ENCODE data around the gene SWI5. TPM values are rescaled to one million over a fixed set of nuclear protein-coding genes. Genes with fewer than 3 reads are reported as not detected.

SWI5 gene
- total RNA-seq, 3 donors from 2014 or later (not counting 1 experiment from before 2014, with no cell fraction given): 6.3 to 9.3 (median 8.4) TPM

DNA sequence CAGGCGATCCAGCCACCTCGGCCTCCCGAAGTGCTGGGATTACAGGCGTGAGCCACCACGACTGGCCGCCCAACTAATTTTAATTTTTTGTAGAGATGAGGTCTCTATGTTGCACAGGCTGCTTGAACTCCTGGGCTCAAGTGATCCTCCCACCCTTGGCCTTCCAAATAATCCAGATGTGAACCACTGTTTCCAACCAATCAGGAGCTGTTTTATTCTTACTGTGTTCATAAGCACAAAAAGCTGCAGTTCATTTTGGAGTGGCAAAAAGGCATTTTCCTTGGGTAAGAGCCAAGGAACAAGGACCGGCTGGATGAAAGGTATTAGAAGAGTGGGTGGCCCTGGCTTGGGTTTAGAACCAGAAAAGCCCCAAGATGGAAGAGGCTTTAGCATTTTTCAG is 59.1 kb downstream of the SWI5 start:
- Histone ChIP-seq H3K9me3 (ENCODE audit: control insufficient read depth, insufficient read depth, low read length) (no peaks in the 10 kb centered on the region), H3K27ac (ENCODE audit: low read length) (no peak overlapping the region), H3K36me3 (ENCODE audit: control insufficient read depth, insufficient read depth, low read length) (peaks cover 4% of the 10 kb centered on the region), H3K27me3 (ENCODE audit: control insufficient read depth, insufficient read depth, low read length) (no peaks in the 10 kb centered on the region), H3K4me3 (ENCODE audit: low read length) (no peak overlapping the region), H3K4me1 (ENCODE audit: control insufficient read depth, insufficient read depth, low read length) (peaks cover 5% of the 10 kb centered on the region)
- TF ChIP-seq CTCF (IDR thresholded peaks at IDR 0.05): no peak
- intact Hi-C loops (cut with micrococcal nuclease): no loop called here
- ATAC-seq: no peak
- no peaks in the 10 kb centered on the region for H3K9me3 Mint-ChIP-seq
- H3K36me3 Mint-ChIP-seq: no peaks in the 10 kb centered on the region
- no peaks in the 10 kb centered on the region for H3K4me1 Mint-ChIP-seq
- WGBS (ENCODE audit: insufficient coverage): 92% methylated on average over 7 of the region's 7 CpGs
- no peak overlapping the region for H3K27ac Mint-ChIP-seq
- H3K27me3 Mint-ChIP-seq (ENCODE audit: low read depth in 2 of 2): no peaks in the 10 kb centered on the region
- no peak overlapping the region for H3K4me3 Mint-ChIP-seq
- no peak for DNase-seq

DNA sequence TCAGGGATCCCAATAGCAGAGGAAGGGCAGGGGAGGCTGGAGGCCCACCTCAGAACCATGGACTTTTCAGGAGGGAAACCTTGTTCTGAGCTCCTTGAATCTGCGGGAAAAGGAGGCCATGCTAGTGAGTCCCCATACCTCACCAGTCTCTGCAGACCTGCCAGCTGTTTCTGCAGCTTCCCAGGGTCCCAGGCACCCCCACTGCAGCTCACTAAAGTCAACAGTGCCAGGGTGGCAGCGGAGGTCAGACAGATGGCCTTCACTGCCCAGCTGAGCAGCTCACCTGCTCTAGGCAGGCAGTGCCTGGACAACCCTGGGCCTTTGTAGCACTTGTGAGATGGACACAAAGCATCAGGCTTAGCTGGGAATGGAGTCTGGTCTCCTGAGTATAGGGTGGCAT is 59.8 kb downstream of the SWI5 start:
- intact Hi-C loops (cut with micrococcal nuclease): no loop called here
- no peak for TF ChIP-seq CTCF (IDR thresholded peaks at IDR 0.05)
- Mint-ChIP-seq H3K36me3 (no peaks in the 10 kb centered on the region), H3K4me3 (no peak overlapping the region), H3K27ac (no peak overlapping the region), H3K9me3 (no peaks in the 10 kb centered on the region), H3K27me3 (ENCODE audit: low read depth in 2 of 2) (no peaks in the 10 kb centered on the region), H3K4me1 (no peaks in the 10 kb centered on the region)
- 98% methylated on average over 2 of the region's 2 CpGs for WGBS (ENCODE audit: insufficient coverage)
- peaks cover 4% of the 10 kb centered on the region for H3K36me3 ChIP-seq (ENCODE audit: control insufficient read depth, insufficient read depth, low read length)
- H3K27ac ChIP-seq (ENCODE audit: low read length): no peak overlapping the region
- DNase-seq (no peak), ATAC-seq (no peak)
- no peaks in the 10 kb centered on the region for H3K27me3 ChIP-seq (ENCODE audit: control insufficient read depth, insufficient read depth, low read length)
- H3K9me3 ChIP-seq (ENCODE audit: control insufficient read depth, insufficient read depth, low read length): no peaks in the 10 kb centered on the region
- H3K4me3 ChIP-seq (ENCODE audit: low read length): no peak overlapping the region
- peaks cover 8% of the 10 kb centered on the region for H3K4me1 ChIP-seq (ENCODE audit: control insufficient read depth, insufficient read depth, low read length)

DNA sequence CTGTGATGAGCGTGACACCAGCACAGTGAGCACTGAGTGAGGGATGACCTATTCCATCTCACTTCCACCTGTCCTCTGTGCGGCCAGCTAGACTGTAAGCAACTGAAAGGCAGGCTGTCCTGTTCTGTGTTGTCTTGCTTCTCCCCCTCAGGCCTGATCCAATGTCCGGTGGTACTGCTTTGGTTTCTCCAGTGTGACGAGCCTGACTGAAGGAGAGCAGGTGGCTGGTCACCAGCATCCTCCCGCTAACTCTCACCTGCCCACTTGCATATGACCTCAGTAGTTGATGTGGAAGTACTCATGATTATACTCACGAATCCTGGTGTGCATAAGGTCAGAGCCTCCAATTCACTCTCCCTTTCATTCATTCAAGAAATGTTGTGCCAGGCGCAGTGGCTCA is 61.9 kb downstream of the SWI5 start:
- no peak overlapping the region for H3K4me3 ChIP-seq (ENCODE audit: low read length)
- Mint-ChIP-seq H3K27me3 (ENCODE audit: low read depth in 2 of 2) (no peaks in the 10 kb centered on the region), H3K4me1 (peaks cover 7% of the 10 kb centered on the region in 2 donors), H3K36me3 (no peaks in the 10 kb centered on the region), H3K27ac (no peak overlapping the region), H3K9me3 (no peaks in the 10 kb centered on the region), H3K4me3 (no peak overlapping the region)
- no peaks in the 10 kb centered on the region for H3K9me3 ChIP-seq (ENCODE audit: control insufficient read depth, insufficient read depth, low read length)
- no peak overlapping the region for H3K27ac ChIP-seq (ENCODE audit: low read length)
- 94% methylated on average over 7 of the region's 7 CpGs for WGBS (ENCODE audit: insufficient coverage)
- intact Hi-C loops (cut with micrococcal nuclease): no loop called here
- DNase-seq: no peak
- no peak for ATAC-seq
- H3K36me3 ChIP-seq (ENCODE audit: control insufficient read depth, insufficient read depth, low read length): peaks cover 2% of the 10 kb centered on the region
- TF ChIP-seq CTCF (IDR thresholded peaks at IDR 0.05): no peak
- H3K27me3 ChIP-seq (ENCODE audit: control insufficient read depth, insufficient read depth, low read length): no peaks in the 10 kb centered on the region
- H3K4me1 ChIP-seq (ENCODE audit: control insufficient read depth, insufficient read depth, low read length): peaks cover 15% of the 10 kb centered on the region

Other genes with a start within 250 kb of the SWI5 start
- gene NAIF1, start 209.0 kb upstream of the SWI5 start, total RNA-seq: 10 to 100 TPM; 11.9 to 12.6 (median 12.1) TPM
- gene SLC25A25, start 208.0 kb upstream of the SWI5 start, total RNA-seq: 10 to 100 TPM; 16.8 to 19.1 (median 18.9) TPM
- 10 to 100 TPM; 43.4 to 57.0 (median 53.3) TPM for gene PTGES2, start 148.5 kb upstream of the SWI5 start, total RNA-seq
- gene LCN2, start 126.8 kb upstream of the SWI5 start, total RNA-seq: under 1 TPM in 2 of 3 donors, not detected in 1; 0.82 to 0.99 TPM
- 10 to 100 TPM; 61.8 to 74.0 (median 69.3) TPM for gene BBLN, start 116.0 kb upstream of the SWI5 start, total RNA-seq
- gene CIZ1, start 84.7 kb upstream of the SWI5 start, total RNA-seq: 100 to 1,000 TPM; 152 to 165 (median 159) TPM
- 1 to 10 TPM; 1.4 to 8.1 (median 2.6) TPM for gene DNM1, start 72.9 kb upstream of the SWI5 start, total RNA-seq
- 100 to 1,000 TPM in 1 of 3 donors, 10 to 100 TPM in 2; 78.0 to 101 (median 90.9) TPM for gene GOLGA2, start 269 bp upstream of the SWI5 start, total RNA-seq
- 10 to 100 TPM in 2 of 3 donors, 1 to 10 TPM in 1; 8.8 to 12.0 (median 11.3) TPM for gene TRUB2, start 46.2 kb downstream of the SWI5 start, total RNA-seq
- 10 to 100 TPM; 28.2 to 34.5 (median 30.4) TPM for gene COQ4, start 46.6 kb downstream of the SWI5 start, total RNA-seq
- gene SLC27A4, start 64.3 kb downstream of the SWI5 start, total RNA-seq: 10 to 100 TPM in 2 of 3 donors, 1 to 10 TPM in 1; 7.7 to 12.3 (median 11.2) TPM
- gene URM1, start 95.1 kb downstream of the SWI5 start, total RNA-seq: 10 to 100 TPM; 39.4 to 47.8 (median 46.7) TPM
- gene CERCAM, start 144.6 kb downstream of the SWI5 start, total RNA-seq: 10 to 100 TPM; 11.5 to 29.6 (median 24.2) TPM
- gene ODF2, start 179.7 kb downstream of the SWI5 start, total RNA-seq: 10 to 100 TPM; 36.4 to 44.4 (median 37.5) TPM
- gene GLE1, start 228.4 kb downstream of the SWI5 start, total RNA-seq: 10 to 100 TPM; 21.2 to 33.3 (median 23.3) TPM

All from natural killer cell (primary cell).